SK-N-SH treated with all-trans-retinoic acid at 6 μM for 48 hours (cell line): ENCODE data around the gene FNDC3A.

Experiments
- ATAC-seq: fragments of 200-7000 bp; cut with Tn5 transposase; 3 replicates; pipeline ENCODE4 v1.9.1; 2020; ENCODE audit warnings: mild to moderate bottlenecking, moderate library complexity
- ARNTL ChIP-seq: fragments of 450-650 bp; formaldehyde crosslinking; IDR thresholded peaks from 2 replicates; pipeline ENCODE4 v1.5.0; 2020; ENCODE audit warnings: low read depth, mild to moderate bottlenecking, moderate library complexity, borderline replicate concordance
- BACH2 ChIP-seq: fragments of 250-450 bp; sonication (Bioruptor Pico); IDR thresholded peaks from 2 replicates; pipeline ENCODE4 v1.9.0; 2021; ENCODE audit warnings: mild to moderate bottlenecking, borderline replicate concordance
- CSDC2 ChIP-seq: fragments of 250-450 bp; sonication (Bioruptor Pico); IDR thresholded peaks from 2 replicates; pipeline ENCODE4 v1.5.0; 2020; ENCODE audit warnings: mild to moderate bottlenecking, moderate library complexity
- CSRNP3 ChIP-seq: fragments of 250-450 bp; sonication (Bioruptor Pico); IDR thresholded peaks from 2 replicates; pipeline ENCODE4 v1.5.1; 2021; ENCODE audit warnings: mild to moderate bottlenecking, moderate library complexity
- ESRRG ChIP-seq: fragments of 250-450 bp; sonication (Bioruptor Pico); IDR thresholded peaks from 2 replicates; pipeline ENCODE4 v1.6.1; 2021; ENCODE audit warnings: mild to moderate bottlenecking
- GLIS3 ChIP-seq: fragments of 250-450 bp; sonication (Bioruptor Pico); IDR thresholded peaks from 2 replicates; pipeline ENCODE4 v1.5.0; 2020; ENCODE audit warnings: mild to moderate bottlenecking, moderate library complexity
- ISL1 ChIP-seq: fragments of 250-450 bp; sonication (Bioruptor Pico); IDR thresholded peaks from 2 replicates; pipeline ENCODE4 v2.1.2; 2022; ENCODE audit warnings: mild to moderate bottlenecking, moderate library complexity
- PATZ1 ChIP-seq: fragments of 250-450 bp; sonication (Bioruptor Pico); IDR thresholded peaks from 2 replicates; pipeline ENCODE4 v1.8.0; 2020; ENCODE audit warnings: mild to moderate bottlenecking, moderate library complexity, borderline replicate concordance
- POU6F1 ChIP-seq: fragments of 250-450 bp; sonication (Bioruptor Pico); IDR thresholded peaks from 2 replicates; pipeline ENCODE4 v1.8.0; 2021; ENCODE audit warnings: low read depth, mild to moderate bottlenecking, moderate library complexity, borderline replicate concordance
- PPARA ChIP-seq: fragments of 250-450 bp; sonication (Bioruptor Pico); IDR thresholded peaks from 2 replicates; pipeline ENCODE4 v1.5.0; 2020; ENCODE audit warnings: mild to moderate bottlenecking, borderline replicate concordance
- RARB ChIP-seq: fragments of 250-450 bp; sonication (Bioruptor Pico); IDR thresholded peaks from 2 replicates; pipeline ENCODE4 v1.8.0; 2021; ENCODE audit warnings: mild to moderate bottlenecking, moderate library complexity
- SNAI2 ChIP-seq: fragments of 250-450 bp; sonication (Bioruptor Pico); IDR thresholded peaks from 2 replicates; pipeline ENCODE4 v1.5.0; 2020; ENCODE audit warnings: mild to moderate bottlenecking, moderate library complexity
- TCF4 ChIP-seq: fragments of 250-450 bp; sonication (Bioruptor Pico); IDR thresholded peaks from 2 replicates; pipeline ENCODE4 v1.8.0; 2021; ENCODE audit warnings: mild to moderate bottlenecking, moderate library complexity, borderline replicate concordance
- TOX ChIP-seq: fragments of 250-450 bp; sonication (Bioruptor Pico); IDR thresholded peaks from 2 replicates; pipeline ENCODE4 v1.8.0; 2021; ENCODE audit warnings: mild to moderate bottlenecking, moderate library complexity, borderline replicate concordance
- TSHZ2 ChIP-seq: fragments of 250-450 bp; sonication (Bioruptor Pico); IDR thresholded peaks from 2 replicates; pipeline ENCODE4 v1.5.0; 2020; ENCODE audit warnings: mild to moderate bottlenecking, moderate library complexity
- ZC3H10 ChIP-seq: fragments of 250-450 bp; sonication (Bioruptor Pico); IDR thresholded peaks from 2 replicates; pipeline ENCODE4 v1.5.1; 2021; ENCODE audit warnings: mild to moderate bottlenecking, moderate library complexity
- ZFP3 ChIP-seq: fragments of 250-450 bp; sonication (Bioruptor Pico); IDR thresholded peaks from 2 replicates; pipeline ENCODE4 v1.5.0; 2020; ENCODE audit warnings: mild to moderate bottlenecking, moderate library complexity
- ZNF565 ChIP-seq: fragments of 450-650 bp; formaldehyde crosslinking; conservative IDR thresholded peaks from 2 replicates; pipeline ENCODE4 v1.5.0; 2020; ENCODE audit warnings: low read depth, mild to moderate bottlenecking, moderate library complexity
- ZNF70 ChIP-seq: fragments of 450-650 bp; formaldehyde crosslinking; IDR thresholded peaks from 2 replicates; pipeline ENCODE4 v1.5.0; 2020; ENCODE audit warnings: mild to moderate bottlenecking, moderate library complexity
- ZNF8 ChIP-seq: fragments of 450-650 bp; formaldehyde crosslinking; IDR thresholded peaks from 2 replicates; pipeline ENCODE4 v1.5.0; 2020; ENCODE audit warnings: mild to moderate bottlenecking, moderate library complexity

FNDC3A gene

GRCh38 chr13:48930918-48931317 is 44.8 kb upstream of the FNDC3A start:
- no peak for ATAC-seq
- TF ChIP-seq SNAI2 (CRISPR knock-in tag): no peak
- TF ChIP-seq, all 23 proteins: peak for 0

GRCh38 chr13:48938308-48938943 is 37.3 kb upstream of the FNDC3A start:
- ATAC-seq: no peak
- TF ChIP-seq CSDC2 (CRISPR knock-in tag) (no peak), ZFP3 (CRISPR knock-in tag) (no peak), PPARA (no peak), BACH2 (no peak), POU6F1 (CRISPR knock-in tag) (no peak)

- TF ChIP-seq RARB (CRISPR knock-in tag): no peak
- TF ChIP-seq TCF4 (CRISPR knock-in tag): no peak
- no peak for TF ChIP-seq ARNTL (CRISPR knock-in tag)
- TF ChIP-seq ZNF8 (CRISPR knock-in tag): no peak
- no peak for TF ChIP-seq SNAI2 (CRISPR knock-in tag)
- TF ChIP-seq BACH2: no peak
- TF ChIP-seq ZNF565 (CRISPR knock-in tag): no peak
- no peak for TF ChIP-seq CSDC2 (CRISPR knock-in tag)
- TF ChIP-seq ISL1 (CRISPR knock-in tag): no peak
- TF ChIP-seq CSRNP3 (CRISPR knock-in tag): no peak
- TF ChIP-seq ZC3H10 (CRISPR knock-in tag): no peak
- TF ChIP-seq ZFP3 (CRISPR knock-in tag): no peak
- no peak for TF ChIP-seq ZNF70 (CRISPR knock-in tag)
- no peak for TF ChIP-seq PPARA
- TF ChIP-seq TSHZ2 (CRISPR knock-in tag): no peak
- no peak for TF ChIP-seq PATZ1 (CRISPR knock-in tag)
- TF ChIP-seq GLIS3 (CRISPR knock-in tag): no peak
- no peak for ATAC-seq
These were observed 36.0 kb upstream of the FNDC3A start for GRCh38 chr13:48939728-48940127.

- no peak for ATAC-seq
- TF ChIP-seq TSHZ2 (CRISPR knock-in tag) (no peak), POU6F1 (CRISPR knock-in tag) (no peak), ARNTL (CRISPR knock-in tag) (no peak), ZNF565 (CRISPR knock-in tag) (no peak), PPARA (no peak), SNAI2 (CRISPR knock-in tag) (no peak), TOX (CRISPR knock-in tag) (no peak), ZNF70 (CRISPR knock-in tag) (no peak), ESRRG (CRISPR knock-in tag) (no peak), CSRNP3 (CRISPR knock-in tag) (no peak), ZC3H10 (CRISPR knock-in tag) (no peak)
- TF ChIP-seq, all 23 proteins: peak for 0
These were observed 33.6 kb upstream of the FNDC3A start for GRCh38 chr13:48942131-48942530.
